Body of pancreas (tissue), 4 donors: Measurements from ENCODE around the gene RTN4RL2.

Experiments used
- CTCF ChIP-seq, 7 experiments: fragments of 450-650 bp in 4 of 7; fragments of 200-600 bp in 3 of 7; sonication (generic) in 3 of 7; IDR thresholded peaks; one replicate each; pipeline ENCODE4 v1.5.1; 2016 to 2019; ENCODE audit warnings: antibody characterized with exemption in 7 of 7
- POLR2A ChIP-seq, 3 donors: fragments of 450-650 bp; IDR thresholded peaks; one replicate each; pipeline ENCODE4 v1.6.1; 2016; ENCODE audit warnings: antibody characterized with exemption in 3 of 3, mild to moderate bottlenecking in 2 of 3

GRCh38 chr11:57483562-57483918 lies 23.2 kb downstream of the RTN4RL2 start:
- TF ChIP-seq CTCF (IDR thresholded peaks at IDR 0.05) (no peak), POLR2A (IDR thresholded peaks at IDR 0.05) (no peak)
